Activated CD8-positive, alpha-beta memory T cell treated with anti-CD3 and anti-CD28 coated beads, Interleukin-2, amount 10 ng/mL, durations not matched to agents 7 days and 5 days (primary cell): ENCODE results near the gene SLC25A25. TPM values are rescaled to one million over a fixed set of nuclear protein-coding genes. Genes with fewer than 3 reads are reported as not detected.

Experiments
- ATAC-seq: fragments of 150-1000 bp; cut with Tn5 transposase; one replicate; pipeline ENCODE4 v1.10.0; 2021; ENCODE audit warnings: moderate library complexity
- CTCF ChIA-PET: fragments of 350-600 bp; sonication (Branson Sonifier 250); formaldehyde crosslinking; loops from one replicate; lab custom pipeline; 2021; ENCODE audit warnings: antibody characterized with exemption; lab: Charles Lee
- DNase-seq: peaks from one replicate; pipeline ENCODE4 v3.0.0-alpha.2; 2020
- H3K27ac Mint-ChIP-seq: one replicate; pipeline ENCODE4 v1.8.0; 2021; ENCODE audit warnings: mild to moderate bottlenecking, mixed read lengths
- H3K27me3 Mint-ChIP-seq: one replicate; pipeline ENCODE4 v1.8.0; 2021; ENCODE audit warnings: mixed read lengths
- H3K36me3 Mint-ChIP-seq: one replicate; pipeline ENCODE4 v1.8.0; 2021; ENCODE audit warnings: mild to moderate bottlenecking, mixed read lengths
- H3K4me1 Mint-ChIP-seq: one replicate; pipeline ENCODE4 v1.8.0; 2021; ENCODE audit warnings: mixed read lengths
- H3K4me3 Mint-ChIP-seq: one replicate; pipeline ENCODE4 v1.8.0; 2021; ENCODE audit warnings: mild to moderate bottlenecking, moderate library complexity, mixed read lengths
- H3K9me3 Mint-ChIP-seq: one replicate; pipeline ENCODE4 v1.8.0; 2022; ENCODE audit warnings: low read depth, mixed read lengths
- total RNA-seq, 2 experiments: library from RNA; stranded (reverse); gene quantifications; one replicate each; pipeline ENCODE4 v1.2.3, GENCODE V29; 2021

Gene SLC25A25
- total RNA-seq, 2 experiments from 2014 or later = 16.5 to 18.1 TPM

GRCh38 chr9:128148509-128149000 lies 80.5 kb downstream of the SLC25A25 start:
- H3K27ac Mint-ChIP-seq = no peak overlapping the region
- no peak for ATAC-seq
- H3K9me3 Mint-ChIP-seq = no peaks in the 10 kb centered on the region
- CTCF ChIA-PET = interaction anchor here (1.0 kb wide), 1 partner anchor 31 kb away, joined by 3 read pairs; no protein-coding TSS in a partner anchor
- H3K27me3 Mint-ChIP-seq = no peaks in the 10 kb centered on the region
- H3K4me3 Mint-ChIP-seq = no peak overlapping the region
- H3K36me3 Mint-ChIP-seq = no peaks in the 10 kb centered on the region
- no peak for DNase-seq
- H3K4me1 Mint-ChIP-seq = peaks cover 2% of the 10 kb centered on the region

DNA sequence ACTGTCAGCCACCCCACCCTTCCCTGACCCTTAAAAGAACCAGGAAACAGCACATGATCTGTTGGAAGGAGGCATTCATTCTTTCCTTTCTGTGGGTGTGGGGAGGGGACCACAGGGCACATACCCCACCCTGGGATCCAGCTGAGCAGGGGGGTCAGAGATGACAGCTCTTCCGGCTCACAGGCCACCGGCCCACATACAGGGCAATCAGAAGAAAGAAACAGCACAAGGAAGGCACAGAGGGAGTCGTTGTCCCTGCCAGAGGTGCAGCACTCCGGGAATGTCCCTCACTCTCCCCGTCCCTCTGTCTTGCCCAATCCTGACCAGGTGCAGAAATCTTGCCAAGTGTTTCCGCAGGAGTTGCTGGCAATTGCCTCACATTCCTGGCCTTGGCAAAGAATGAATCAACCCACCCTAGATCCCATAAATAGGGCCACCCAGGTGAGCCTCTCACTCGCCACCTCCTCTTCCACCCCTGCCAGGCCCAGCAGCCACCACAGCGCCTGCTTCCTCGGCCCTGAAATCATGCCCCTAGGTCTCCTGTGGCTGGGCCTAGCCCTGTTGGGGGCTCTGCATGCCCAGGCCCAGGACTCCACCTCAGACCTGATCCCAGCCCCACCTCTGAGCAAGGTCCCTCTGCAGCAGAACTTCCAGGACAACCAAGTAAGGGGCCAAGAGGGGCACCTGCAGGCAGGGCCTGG lies 81.1 kb downstream of the SLC25A25 start, which contains the start of gene LCN2:
LCN2 (plus strand) TSS at position 453 of the 701 bp plus-strand sequence; CDS start at position 526, 73 bp downstream.
- Mint-ChIP-seq H3K4me1 (no peaks in the 10 kb centered on the region), H3K27ac (no peak within 1 kb of the TSS)
- no peak for DNase-seq

DNA sequence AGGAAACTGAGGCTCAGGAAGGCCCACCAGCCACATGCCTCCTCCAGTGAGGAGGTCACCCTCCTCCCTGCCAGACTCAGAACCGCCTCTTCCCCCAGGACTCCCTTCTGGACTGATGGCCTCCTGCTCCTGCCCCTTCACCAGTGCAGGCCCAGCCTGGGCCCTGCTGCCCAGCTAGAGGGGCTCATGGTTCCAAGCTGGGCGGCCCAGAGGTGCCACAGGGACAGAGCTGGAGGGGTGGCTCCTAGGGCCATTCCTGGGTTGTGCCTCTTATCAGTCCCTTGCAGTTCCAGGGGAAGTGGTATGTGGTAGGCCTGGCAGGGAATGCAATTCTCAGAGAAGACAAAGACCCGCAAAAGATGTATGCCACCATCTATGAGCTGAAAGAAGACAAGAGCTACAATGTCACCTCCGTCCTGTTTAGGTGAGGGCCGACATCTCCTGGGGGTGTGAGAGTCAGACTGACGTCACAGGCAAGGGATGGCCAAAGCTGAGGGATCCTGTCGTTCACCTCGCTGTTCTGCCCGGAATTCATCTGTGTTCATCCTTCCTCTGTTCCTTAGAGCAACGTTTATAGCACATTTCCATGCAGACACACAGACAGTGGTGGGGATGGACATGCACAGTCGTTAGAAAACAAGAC lies 82.0 kb downstream of the SLC25A25 start:
- Mint-ChIP-seq H3K4me3 (no peak overlapping the region), H3K27me3 (no peaks in the 10 kb centered on the region), H3K27ac (no peak overlapping the region), H3K36me3 (no peaks in the 10 kb centered on the region), H3K9me3 (no peaks in the 10 kb centered on the region), H3K4me1 (no peaks in the 10 kb centered on the region)
- ATAC-seq (no peak), DNase-seq (no peak)
- CTCF ChIA-PET = no interaction called here

More for the DNA sequence above, 81.1 kb downstream of the SLC25A25 start, which contains the start of gene LCN2:
- Mint-ChIP-seq H3K4me3 (no peak within 1 kb of the TSS), H3K27me3 (no peaks in the 10 kb centered on the region), H3K36me3 (no peaks in the 10 kb centered on the region), H3K9me3 (no peaks in the 10 kb centered on the region)
- no peak for ATAC-seq
- CTCF ChIA-PET = no interaction called here

GRCh38 chr9:128150594-128151308 lies 82.7 kb downstream of the SLC25A25 start:
- no peaks in the 10 kb centered on the region for H3K9me3 Mint-ChIP-seq
- DNase-seq (no peak), ATAC-seq (no peak)
- no peaks in the 10 kb centered on the region for H3K27me3 Mint-ChIP-seq
- CTCF ChIA-PET = interaction anchor here (1.0 kb wide), 1 partner anchor 11 kb away, joined by 3 read pairs; no protein-coding TSS in a partner anchor
- no peak overlapping the region for H3K4me3 Mint-ChIP-seq
- no peaks in the 10 kb centered on the region for H3K36me3 Mint-ChIP-seq
- H3K27ac Mint-ChIP-seq = no peak overlapping the region
- no peaks in the 10 kb centered on the region for H3K4me1 Mint-ChIP-seq

DNA sequence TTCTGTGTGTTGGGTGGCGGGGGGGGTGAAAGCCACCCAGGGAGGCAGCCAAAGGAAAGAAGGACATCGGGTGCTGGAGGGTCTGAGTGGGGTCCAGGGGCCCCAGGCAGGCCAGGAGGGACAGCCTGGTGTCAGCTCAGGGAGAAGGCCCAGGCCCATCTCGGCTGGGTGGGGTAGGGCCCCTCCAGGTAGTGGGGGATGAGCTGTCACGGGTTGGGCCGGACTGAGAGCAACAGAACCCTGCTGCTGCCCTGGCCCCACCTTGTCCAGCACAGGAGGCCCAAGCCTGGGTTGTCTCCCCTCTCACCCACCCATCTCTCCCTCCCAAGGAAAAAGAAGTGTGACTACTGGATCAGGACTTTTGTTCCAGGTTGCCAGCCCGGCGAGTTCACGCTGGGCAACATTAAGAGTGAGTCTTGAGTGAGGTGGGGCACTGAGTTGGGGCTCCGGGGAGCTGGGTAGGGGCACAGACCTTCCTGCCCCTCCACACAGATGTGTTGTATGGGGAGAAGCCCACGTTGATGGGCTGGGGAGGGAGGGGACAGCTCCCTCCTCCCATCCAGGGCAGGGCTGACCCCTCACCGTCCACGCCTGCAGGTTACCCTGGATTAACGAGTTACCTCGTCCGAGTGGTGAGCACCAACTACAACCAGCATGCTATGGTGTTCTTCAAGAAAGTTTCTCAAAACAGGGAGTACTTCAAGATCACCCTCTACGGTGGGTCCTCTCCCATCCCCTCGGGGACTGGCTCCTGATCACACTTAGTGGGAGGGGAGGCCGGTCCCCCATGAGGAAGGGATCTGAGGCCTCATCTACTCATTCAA lies 83.5 kb downstream of the SLC25A25 start:
- no peak for DNase-seq
- Mint-ChIP-seq H3K4me1 (no peaks in the 10 kb centered on the region), H3K36me3 (no peaks in the 10 kb centered on the region), H3K4me3 (no peak overlapping the region), H3K27me3 (no peaks in the 10 kb centered on the region), H3K27ac (no peak overlapping the region), H3K9me3 (no peaks in the 10 kb centered on the region)
- CTCF ChIA-PET = interaction anchor here (1.0 kb wide), 1 partner anchor 10 kb away, joined by 3 read pairs; no protein-coding TSS in a partner anchor
- no peak for ATAC-seq

DNA sequence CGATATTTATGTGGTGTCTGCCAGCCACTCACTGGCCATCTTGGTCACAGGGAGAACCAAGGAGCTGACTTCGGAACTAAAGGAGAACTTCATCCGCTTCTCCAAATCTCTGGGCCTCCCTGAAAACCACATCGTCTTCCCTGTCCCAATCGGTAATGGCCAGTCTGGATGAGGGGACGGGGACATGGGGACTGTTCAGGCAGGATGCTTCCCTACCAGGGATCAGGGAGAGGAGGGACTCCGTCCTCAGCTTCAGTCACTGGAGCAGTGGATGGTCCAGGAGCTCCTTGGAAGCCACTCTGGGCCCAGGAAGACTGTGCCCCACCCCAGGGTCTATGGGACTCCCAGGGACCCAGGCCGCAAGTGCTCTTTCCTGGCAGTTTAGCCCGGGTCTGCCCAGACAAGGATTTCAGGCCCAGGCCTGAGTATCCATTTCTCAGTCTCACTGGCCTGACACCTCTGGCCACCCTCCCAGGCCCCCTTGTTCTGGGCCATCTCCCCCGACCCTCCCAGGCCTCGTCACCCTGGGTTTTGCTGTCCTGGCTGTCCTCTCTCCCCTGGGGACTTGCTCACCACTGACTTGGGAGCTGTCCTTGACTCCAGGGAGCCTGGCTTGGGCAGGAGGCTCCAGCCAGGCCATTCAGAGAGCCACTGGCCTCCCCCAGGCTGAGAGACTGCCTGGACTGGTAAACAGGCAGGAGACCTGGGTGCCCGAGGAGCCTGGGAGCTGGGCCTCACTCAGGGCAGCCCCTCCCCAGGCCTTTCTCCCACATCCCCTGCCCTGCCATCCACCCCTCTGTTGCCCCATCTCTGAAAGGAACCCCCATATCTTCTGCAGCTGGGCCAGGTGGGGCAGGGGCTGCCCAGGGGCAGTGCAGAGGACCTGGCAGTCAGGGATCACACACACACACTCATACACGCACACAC lies 84.4 kb downstream of the SLC25A25 start:
- no peak overlapping the region for H3K4me3 Mint-ChIP-seq
- no peaks in the 10 kb centered on the region for H3K4me1 Mint-ChIP-seq
- no peaks in the 10 kb centered on the region for H3K27me3 Mint-ChIP-seq
- H3K9me3 Mint-ChIP-seq = no peaks in the 10 kb centered on the region
- no peaks in the 10 kb centered on the region for H3K36me3 Mint-ChIP-seq
- DNase-seq = no peak
- no peak overlapping the region for H3K27ac Mint-ChIP-seq
- CTCF ChIA-PET = no interaction called here
- no peak for ATAC-seq

GRCh38 chr9:128153060-128153946 lies 85.3 kb downstream of the SLC25A25 start:
- Mint-ChIP-seq H3K4me1 (no peaks in the 10 kb centered on the region), H3K9me3 (no peaks in the 10 kb centered on the region), H3K27ac (no peak overlapping the region), H3K4me3 (no peak overlapping the region), H3K27me3 (no peaks in the 10 kb centered on the region), H3K36me3 (no peaks in the 10 kb centered on the region)
- ATAC-seq = no peak
- no peak for DNase-seq
- CTCF ChIA-PET = no interaction called here

GRCh38 chr9:128153947-128154695 lies 86.1 kb downstream of the SLC25A25 start:
- CTCF ChIA-PET = no interaction called here
- ATAC-seq = no peak
- H3K4me1 Mint-ChIP-seq = peaks cover 2% of the 10 kb centered on the region
- DNase-seq = no peak
- no peaks in the 10 kb centered on the region for H3K27me3 Mint-ChIP-seq
- H3K9me3 Mint-ChIP-seq = no peaks in the 10 kb centered on the region
- no peak overlapping the region for H3K4me3 Mint-ChIP-seq
- H3K36me3 Mint-ChIP-seq = no peaks in the 10 kb centered on the region
- H3K27ac Mint-ChIP-seq = no peak overlapping the region

GRCh38 chr9:128155736-128156500 lies 87.9 kb downstream of the SLC25A25 start:
- ATAC-seq = no peak
- no peak for DNase-seq
- CTCF ChIA-PET = no interaction called here
- Mint-ChIP-seq H3K4me1 (peaks cover 10% of the 10 kb centered on the region), H3K36me3 (no peaks in the 10 kb centered on the region), H3K27me3 (no peaks in the 10 kb centered on the region), H3K9me3 (no peaks in the 10 kb centered on the region), H3K27ac (no peak overlapping the region), H3K4me3 (no peak overlapping the region)
